PC-3 (cell line): Measurements from ENCODE around the gene UBE2F. TPM values are rescaled to one million over a fixed set of nuclear protein-coding genes. Genes with fewer than 3 reads are reported as not detected.

Experiments
- ATAC-seq: fragments of 200-7000 bp; cut with Tn5 transposase; 2 replicates; pipeline ENCODE4 v1.9.1; 2020; ENCODE audit warnings: mild to moderate bottlenecking, moderate library complexity
- BruUV-seq: library from RNA; stranded (reverse); fragments of 400-500 nt; replicated peaks from 2 replicates; lab custom pipeline; 2021; lab: Mats Ljungman, UMichigan
- CTCF ChIA-PET: fragments of 300-600 bp; sonication (Branson Sonifier 250); formaldehyde crosslinking; loops from one replicate; lab custom pipeline; 2022; ENCODE audit warnings: antibody characterized with exemption; lab: Charles Lee
- POLR2A ChIA-PET: fragments of 300-600 bp; sonication (Branson Sonifier 250); formaldehyde crosslinking; loops from one replicate; lab custom pipeline; 2022; ENCODE audit warnings: antibody characterized with exemption; ENCODE audit not compliant: unreplicated experiment; lab: Charles Lee
- DNase-seq: peaks from one replicate; pipeline ENCODE4 v3.0.0-alpha.2; 2015
- H2AFZ ChIP-seq: fragments of 300-600 bp; sonication (generic); 2 replicates; pipeline ENCODE4 v1.6.0; 2016; ENCODE audit warnings: antibody characterized with exemption, low read length
- H3F3A ChIP-seq: fragments of 300-600 bp; sonication (generic); one replicate; pipeline ENCODE4 v1.6.0; 2017; ENCODE audit warnings: antibody characterized with exemption, low read length, control low read depth, mild to moderate bottlenecking; ENCODE audit not compliant: unreplicated experiment
- H3K27ac ChIP-seq: fragments of 300-600 bp; sonication (generic); 2 replicates; pipeline ENCODE4 v1.5.1; 2016; ENCODE audit warnings: mild to moderate bottlenecking, low read length
- H3K27me3 ChIP-seq: fragments of 300-600 bp; sonication (generic); 2 replicates; pipeline ENCODE4 v1.6.1; 2016; ENCODE audit warnings: low read length, mixed read lengths
- H3K36me3 ChIP-seq: fragments of 300-600 bp; sonication (generic); 2 replicates; pipeline ENCODE4 v1.6.1; 2016; ENCODE audit warnings: low read depth, mixed run types, low read length, mixed read lengths
- H3K4me1 ChIP-seq: fragments of 300-600 bp; sonication (generic); 2 replicates; pipeline ENCODE4 v1.5.1; 2016; ENCODE audit warnings: low read length; ENCODE audit not compliant: insufficient read depth
- H3K4me2 ChIP-seq: fragments of 300-600 bp; sonication (generic); 2 replicates; pipeline ENCODE4 v1.6.0; 2016; ENCODE audit warnings: low read length
- H3K4me3 ChIP-seq: fragments of 300-600 bp; sonication (generic); 2 replicates; pipeline ENCODE4 v1.5.1; 2016; ENCODE audit warnings: mild to moderate bottlenecking, low read length, mixed read lengths
- H3K79me2 ChIP-seq: fragments of 300-600 bp; sonication (generic); 2 replicates; pipeline ENCODE4 v1.6.1; 2017; ENCODE audit warnings: low read length, mixed read lengths
- H3K9ac ChIP-seq: fragments of 300-600 bp; sonication (generic); 2 replicates; pipeline ENCODE4 v1.6.0; 2016; ENCODE audit warnings: mild to moderate bottlenecking, low read length
- H3K9me2 ChIP-seq: fragments of 300-600 bp; sonication (generic); replicated peaks from 2 replicates; pipeline ENCODE4 v1.6.1; 2016; ENCODE audit warnings: mixed run types, low read length, mixed read lengths
- H3K9me3 ChIP-seq: fragments of 300-600 bp; sonication (generic); 2 replicates; pipeline ENCODE4 v1.6.1; 2016; ENCODE audit warnings: low read length, mixed read lengths
- H4K20me1 ChIP-seq: fragments of 300-600 bp; sonication (generic); 2 replicates; pipeline ENCODE4 v1.6.1; 2016; ENCODE audit warnings: low read length, mixed read lengths
- CTCF ChIP-seq: fragments of 300-600 bp; sonication (generic); conservative IDR thresholded peaks from 2 replicates; pipeline ENCODE4 v1.5.1; 2017; ENCODE audit warnings: antibody characterized with exemption, low read depth, mild to moderate bottlenecking, low read length
- EZH2 ChIP-seq: fragments of 300-600 bp; sonication (generic); IDR thresholded peaks from one replicate; pipeline ENCODE4 v1.6.1; 2017; ENCODE audit warnings: antibody characterized with exemption, mild to moderate bottlenecking, low read length; ENCODE audit not compliant: unreplicated experiment
- EZH2phosphoT487 ChIP-seq: fragments of 300-600 bp; sonication (generic); IDR thresholded peaks from 2 replicates; pipeline ENCODE4 v1.6.1; 2018; ENCODE audit warnings: mild to moderate bottlenecking, antibody characterized with exemption, low read length, borderline replicate concordance
- intact Hi-C: fragments of 100-400 bp; cut with micrococcal nuclease; formaldehyde crosslinking; loops from 2 replicates; pipeline ENCODE4 v1.9.0; 2023
- total RNA-seq: library from RNA; depleted of rRNA; stranded (reverse); fragments of >200 nt; gene quantifications from 2 replicates; pipeline ENCODE4 v1.2.3, GENCODE V29; 2014

The UBE2F gene
- total RNA-seq, 1 experiment from 2014 or later = 57.8 TPM

GRCh38 chr2:238082151-238082550, 115.3 kb downstream of the UBE2F start:
- H3F3A ChIP-seq = no peaks in the 10 kb centered on the region
- DNase-seq (no peak), ATAC-seq (no peak)
- TF ChIP-seq EZH2phosphoT487 = no peak
- no peak for TF ChIP-seq EZH2
- no peak for TF ChIP-seq CTCF
- no peak overlapping the region for H3K9ac ChIP-seq
- no TSS peak for BruUV-seq
- intact Hi-C loops = no loop called here
- peaks cover 11% of the 10 kb centered on the region; the same call in 1 of the 2 replicates for H3K4me1 ChIP-seq
- H3K36me3 ChIP-seq = peaks cover 9% of the 10 kb centered on the region
- no peaks in the 10 kb centered on the region for H3K9me2 ChIP-seq
- no peak overlapping the region for H3K4me3 ChIP-seq
- CTCF ChIA-PET = no interaction called here
- no peak overlapping the region for H2AFZ ChIP-seq
- H3K79me2 ChIP-seq = no peaks in the 10 kb centered on the region
- POLR2A ChIA-PET = no interaction called here
- H4K20me1 ChIP-seq = no peaks in the 10 kb centered on the region
- H3K27me3 ChIP-seq = no peaks in the 10 kb centered on the region
- no peak overlapping the region for H3K4me2 ChIP-seq
- no peak overlapping the region for H3K27ac ChIP-seq
- no peaks in the 10 kb centered on the region for H3K9me3 ChIP-seq

GRCh38 chr2:238082827-238083226, 116.0 kb downstream of the UBE2F start:
- H3K4me2 ChIP-seq = no peak overlapping the region
- no peaks in the 10 kb centered on the region for H3K27me3 ChIP-seq
- H2AFZ ChIP-seq = no peak overlapping the region
- ChIA-PET POLR2A (no interaction called here), CTCF (no interaction called here)
- no peaks in the 10 kb centered on the region for H3F3A ChIP-seq
- H3K27ac ChIP-seq = no peak overlapping the region
- no TSS peak for BruUV-seq
- intact Hi-C loops = no loop called here
- TF ChIP-seq EZH2phosphoT487 (no peak), EZH2 (no peak), CTCF (no peak)
- H3K9me3 ChIP-seq = no peaks in the 10 kb centered on the region
- no peak overlapping the region for H3K9ac ChIP-seq
- H3K9me2 ChIP-seq = no peaks in the 10 kb centered on the region
- no peaks in the 10 kb centered on the region for H3K79me2 ChIP-seq
- H3K4me1 ChIP-seq = peaks cover 11% of the 10 kb centered on the region; the same call in 1 of the 2 replicates
- no peaks in the 10 kb centered on the region for H4K20me1 ChIP-seq
- H3K4me3 ChIP-seq = no peak overlapping the region
- ATAC-seq (no peak), DNase-seq (no peak)
- H3K36me3 ChIP-seq = peaks cover 9% of the 10 kb centered on the region

GRCh38 chr2:238083919-238084318, 117.1 kb downstream of the UBE2F start:
- CTCF ChIA-PET = no interaction called here
- Histone ChIP-seq H3F3A (no peaks in the 10 kb centered on the region), H3K4me2 (no peak overlapping the region), H3K79me2 (no peaks in the 10 kb centered on the region), H3K36me3 (peaks cover 9% of the 10 kb centered on the region), H3K9ac (no peak overlapping the region), H3K27ac (no peak overlapping the region), H4K20me1 (no peaks in the 10 kb centered on the region), H3K9me3 (no peaks in the 10 kb centered on the region), H3K4me1 (peaks cover 11% of the 10 kb centered on the region; the same call in 1 of the 2 replicates), H2AFZ (no peak overlapping the region), H3K9me2 (no peaks in the 10 kb centered on the region), H3K4me3 (no peak overlapping the region), H3K27me3 (no peaks in the 10 kb centered on the region)
- no peak for DNase-seq
- POLR2A ChIA-PET = no interaction called here
- TF ChIP-seq CTCF (no peak), EZH2phosphoT487 (no peak), EZH2 (no peak)
- intact Hi-C loops = no loop called here
- ATAC-seq = no peak
- no TSS peak for BruUV-seq
